PC-9 (cell line): Measurements from ENCODE around the gene CSRNP2. TPM values are rescaled to one million over a fixed set of nuclear protein-coding genes. Genes with fewer than 3 reads are reported as not detected.

Experiments
- BruUV-seq: library from RNA; stranded (reverse); fragments of 400-500 nt; replicated peaks from 2 replicates; lab custom pipeline; 2021; lab: Mats Ljungman, UMichigan
- CTCF ChIA-PET: fragments of 300-600 bp; sonication (Branson Sonifier 250); formaldehyde crosslinking; loops from one replicate; lab custom pipeline; 2022; ENCODE audit warnings: antibody characterized with exemption; lab: Charles Lee
- POLR2A ChIA-PET: fragments of 300-600 bp; sonication (Branson Sonifier 250); formaldehyde crosslinking; loops from one replicate; lab custom pipeline; 2022; ENCODE audit warnings: antibody characterized with exemption; ENCODE audit not compliant: unreplicated experiment; lab: Charles Lee
- DNase-seq, 2 experiments: peaks; one replicate each; pipeline versions ENCODE4 v3.0.0 to v3.0.0-alpha.2; 2015 to 2022; ENCODE audit warnings: mixed read lengths in 1 of 2
- H2AFZ ChIP-seq: fragments of 200-600 bp; sonication (generic); 2 replicates; pipeline ENCODE4 v1.8.1; 2017; ENCODE audit warnings: antibody characterized with exemption
- H3F3A ChIP-seq: fragments of 200-600 bp; sonication (generic); 2 replicates; pipeline ENCODE4 v1.8.1; 2017; ENCODE audit warnings: antibody characterized with exemption, mild to moderate bottlenecking, low read depth; ENCODE audit not compliant: insufficient read depth
- H3K27ac ChIP-seq: fragments of 200-600 bp; sonication (generic); 2 replicates; pipeline ENCODE4 v1.6.1; 2016; ENCODE audit warnings: mixed run types
- H3K27me3 ChIP-seq: fragments of 200-600 bp; sonication (generic); 2 replicates; pipeline ENCODE4 v1.6.1; 2016; ENCODE audit warnings: low read depth, mixed run types; ENCODE audit not compliant: insufficient read depth
- H3K36me3 ChIP-seq: fragments of 200-600 bp; sonication (generic); 2 replicates; pipeline ENCODE4 v1.6.1; 2016; ENCODE audit warnings: low read depth, mixed run types
- H3K4me1 ChIP-seq: fragments of 200-600 bp; sonication (generic); replicated peaks from 2 replicates; pipeline ENCODE4 v1.6.1; 2016; ENCODE audit warnings: mixed run types; ENCODE audit not compliant: insufficient read depth
- H3K4me2 ChIP-seq: fragments of 200-600 bp; sonication (generic); 2 replicates; pipeline ENCODE4 v1.6.1; 2017; ENCODE audit warnings: mixed run types
- H3K4me3 ChIP-seq: fragments of 200-600 bp; sonication (generic); 2 replicates; pipeline ENCODE4 v1.6.1; 2016; ENCODE audit warnings: mixed run types
- H3K79me2 ChIP-seq: fragments of 200-600 bp; sonication (generic); 2 replicates; pipeline ENCODE4 v1.6.1; 2017; ENCODE audit warnings: low read depth, mixed run types
- H3K9me2 ChIP-seq: fragments of 200-600 bp; sonication (generic); 2 replicates; pipeline ENCODE4 v1.8.1; 2017; ENCODE audit warnings: mild to moderate bottlenecking; ENCODE audit not compliant: insufficient read depth
- H3K9me3 ChIP-seq: fragments of 200-600 bp; sonication (generic); 2 replicates; pipeline ENCODE4 v1.8.1; 2016; ENCODE audit warnings: low read depth; ENCODE audit not compliant: insufficient read depth
- H4K20me1 ChIP-seq: fragments of 200-600 bp; sonication (generic); 2 replicates; pipeline ENCODE4 v1.8.1; 2017; ENCODE audit not compliant: insufficient read depth
- CTCF ChIP-seq: fragments of 200-600 bp; sonication (generic); conservative IDR thresholded peaks from 2 replicates; pipeline ENCODE4 v1.6.1; 2017; ENCODE audit warnings: mixed run types, antibody characterized with exemption, mild to moderate bottlenecking, moderate library complexity
- EZH2 ChIP-seq: fragments of 200-600 bp; sonication (generic); IDR thresholded peaks from 2 replicates; pipeline ENCODE4 v1.8.0; 2017; ENCODE audit warnings: antibody characterized with exemption, low read depth
- intact Hi-C: fragments of 100-400 bp; cut with micrococcal nuclease; formaldehyde crosslinking; loops from one replicate; pipeline ENCODE4 v1.10.0; 2022; ENCODE audit not compliant: unreplicated experiment
- total RNA-seq: library from RNA; stranded (reverse); gene quantifications from 2 replicates; pipeline ENCODE4 v1.2.3, GENCODE V29; 2021

Gene CSRNP2
- total RNA-seq, 1 experiment from 2014 or later: 19.3 TPM

- H3K27me3 ChIP-seq: no peaks in the 10 kb centered on the region
- H3K4me1 ChIP-seq: peaks cover 19% of the 10 kb centered on the region
- POLR2A ChIA-PET: no interaction called here
- no peaks in the 10 kb centered on the region for H3K9me3 ChIP-seq
- H3K27ac ChIP-seq: no peak overlapping the region
- CTCF ChIA-PET: no interaction called here
- H3K9me2 ChIP-seq: no peaks in the 10 kb centered on the region
- peak overlapping the region; percentile 89 for H3K4me2 ChIP-seq
- H3K36me3 ChIP-seq: peaks cover 16% of the 10 kb centered on the region; the same call in 1 of the 2 replicates
- no peak for TF ChIP-seq CTCF
- TF ChIP-seq EZH2: no peak
- H3K4me3 ChIP-seq: peak overlapping the region; percentile 94
- intact Hi-C loops: loop anchor here (2.0 to 5.0 kb wide), 3 partner anchors 33 to 203 kb away; partner anchors contain the start of gene CSRNP2
- no TSS peak for BruUV-seq
- H4K20me1 ChIP-seq: no peaks in the 10 kb centered on the region
- no peak for DNase-seq
- H3K79me2 ChIP-seq: peaks cover 26% of the 10 kb centered on the region
- peaks cover 8% of the 10 kb centered on the region; the same call in 1 of the 2 replicates for H3F3A ChIP-seq
- no peak overlapping the region for H2AFZ ChIP-seq
Measured at GRCh38 chr12:51049525-51049924, 33.9 kb downstream of the CSRNP2 start.

- peaks cover 8% of the 10 kb centered on the region; the same call in 1 of the 2 replicates for H3F3A ChIP-seq
- H3K9me3 ChIP-seq: no peaks in the 10 kb centered on the region
- ChIA-PET POLR2A (interaction anchor here (0.5 to 0.6 kb wide), 3 partner anchors 16 to 1100 kb away, joined by 3 to 20 read pairs (median 5); no protein-coding TSS in a partner anchor), CTCF (interaction anchor here (1.9 kb wide), 1 partner anchor 20 kb away, joined by 5 read pairs; no protein-coding TSS in a partner anchor)
- no peak for DNase-seq
- no peaks in the 10 kb centered on the region for H3K27me3 ChIP-seq
- intact Hi-C loops: loop anchor here (1.0 to 5.0 kb wide), 5 partner anchors 20 to 204 kb away; partner anchors contain the start of gene CSRNP2
- TF ChIP-seq EZH2 (no peak), CTCF (no peak)
- H3K9me2 ChIP-seq: no peaks in the 10 kb centered on the region
- peak overlapping the region; percentile 83 for H2AFZ ChIP-seq
- peak overlapping the region; percentile 94 for H3K4me3 ChIP-seq
- peaks cover 19% of the 10 kb centered on the region for H3K4me1 ChIP-seq
- peaks cover 8% of the 10 kb centered on the region; the same call in 1 of the 2 replicates for H3K36me3 ChIP-seq
- peak overlapping the region; percentile 89 for H3K4me2 ChIP-seq
- H3K79me2 ChIP-seq: peaks cover 26% of the 10 kb centered on the region
- BruUV-seq: TSS peak; percentile 55
- H4K20me1 ChIP-seq: no peaks in the 10 kb centered on the region
- peak overlapping the region; percentile 35; the same call in 1 of the 2 replicates for H3K27ac ChIP-seq
Measured at GRCh38 chr12:51048661-51049251, 34.6 kb downstream of the CSRNP2 start.

GRCh38 chr12:51047655-51048540 lies 35.5 kb downstream of the CSRNP2 start, which contains the start of gene LETMD1:
Gene LETMD1 (plus strand): TSS chr12:51048327. CDS start chr12:51048357, 30 bp downstream.
- Histone ChIP-seq H3K79me2 (peaks cover 26% of the 10 kb centered on the region), H3F3A (peaks cover 8% of the 10 kb centered on the region; the same call in 1 of the 2 replicates), H4K20me1 (no peaks in the 10 kb centered on the region), H3K9me3 (no peaks in the 10 kb centered on the region), H3K4me3 (peak within 1 kb of the TSS; percentile 94), H3K27ac (peak within 1 kb of the TSS; percentile 67), H3K4me1 (peaks cover 19% of the 10 kb centered on the region), H2AFZ (peak within 1 kb of the TSS; percentile 83), H3K27me3 (no peaks in the 10 kb centered on the region), H3K4me2 (peak within 1 kb of the TSS; percentile 89), H3K36me3 (peaks cover 7% of the 10 kb centered on the region; the same call in 1 of the 2 replicates), H3K9me2 (no peaks in the 10 kb centered on the region)
- TSS peak; percentile 88 for BruUV-seq
- peak; percentile 89 to 96 for DNase-seq
- intact Hi-C loops: loop anchor here (1.0 to 5.0 kb wide), 6 partner anchors 20 to 293 kb away; partner anchors contain the start of gene CSRNP2
- TF ChIP-seq CTCF: peak; percentile 91
- TF ChIP-seq EZH2: no peak
- POLR2A ChIA-PET: interaction anchor here (0.6 kb wide), 2 partner anchors 196 to 1101 kb away, joined by 3 to 5 read pairs; no protein-coding TSS in a partner anchor
- CTCF ChIA-PET: interaction anchor here (1.9 kb wide), 1 partner anchor 19 kb away, joined by 5 read pairs; no protein-coding TSS in a partner anchor
